NCI-H345 (cell line): ENCODE measurements around the gene SNCA.

ENCODE experiments used
- DNase-seq: peaks from one replicate; lab custom pipeline; 2025; lab: John Stamatoyannopoulos, UW

SNCA gene

GRCh38 chr4:89754531-89754930 is 82.4 kb downstream of the SNCA start:
- no peak for DNase-seq

- no peak for DNase-seq
Observed at GRCh38 chr4:89753601-89754066, 83.3 kb downstream of the SNCA start.

DNA sequence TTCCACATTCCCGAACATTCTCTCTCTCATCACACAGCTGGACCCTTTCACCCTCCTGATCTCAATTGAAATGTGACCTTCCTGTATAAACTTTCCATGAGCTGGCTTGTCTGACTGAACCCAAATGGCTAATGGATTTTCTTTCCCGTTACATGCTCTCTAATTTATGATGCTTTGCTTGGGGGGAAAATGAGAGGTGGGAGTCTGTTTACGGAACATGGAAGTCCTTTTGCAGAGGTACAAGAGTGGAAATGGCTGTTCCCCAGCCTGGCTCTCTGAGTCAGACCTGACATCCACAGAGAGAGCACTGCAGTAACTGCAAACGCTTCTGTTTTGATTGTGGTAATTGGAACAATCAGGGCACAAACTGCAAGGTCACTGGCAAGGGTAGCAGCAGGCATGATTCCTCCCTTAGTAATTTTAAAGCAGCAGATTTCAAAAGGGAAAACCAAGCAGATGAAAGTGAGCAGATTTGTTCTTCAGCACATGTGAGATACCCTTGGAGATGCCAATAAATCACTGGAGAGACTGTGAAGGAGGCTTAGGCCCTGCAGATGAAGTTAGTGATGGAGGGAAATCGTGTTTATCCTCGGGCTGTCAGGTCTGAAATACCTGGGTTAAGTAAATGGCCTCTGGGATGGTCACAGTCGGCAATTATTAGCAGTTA is 83.9 kb downstream of the SNCA start:
- no peak for DNase-seq

DNA sequence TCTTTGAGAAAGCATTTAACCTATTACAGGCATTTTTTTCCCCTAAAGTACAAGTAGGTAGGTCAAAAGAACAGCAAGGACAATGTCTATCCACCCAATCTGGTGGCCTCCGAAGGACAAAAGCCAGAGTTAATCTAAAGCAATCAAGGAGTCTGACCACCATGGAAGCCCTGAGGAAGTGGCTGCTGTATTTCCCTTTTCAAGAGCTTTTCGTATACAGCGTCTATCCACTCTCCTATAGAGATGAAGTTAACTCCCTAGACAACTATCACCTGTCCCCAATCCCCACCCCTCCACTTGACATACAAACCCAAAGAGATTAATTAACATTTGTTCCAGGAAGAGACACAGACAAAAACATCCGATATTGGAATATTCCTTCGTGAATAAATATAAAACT is 85.5 kb downstream of the SNCA start:
- DNase-seq, result no peak

- DNase-seq, result no peak
Observed at GRCh38 chr4:89746377-89746776, 90.6 kb downstream of the SNCA start.

DNA sequence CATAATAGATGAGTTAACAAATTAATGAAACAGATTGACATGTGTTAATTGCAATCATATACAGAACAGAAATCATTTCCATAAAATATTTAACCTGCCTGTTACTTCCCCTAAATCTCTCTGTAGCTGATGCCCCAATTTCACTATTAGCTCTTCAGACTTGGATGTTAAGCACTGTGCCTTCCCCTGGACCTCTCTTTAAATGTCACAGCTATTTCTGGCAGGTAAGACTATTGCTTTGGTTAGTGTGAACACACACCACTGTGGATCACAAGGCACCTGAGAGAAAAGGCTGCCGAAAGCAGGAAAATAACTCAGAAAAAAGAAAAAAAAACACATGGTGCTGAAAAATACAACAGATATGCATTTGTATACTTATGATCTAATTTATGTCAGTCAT is 91.3 kb downstream of the SNCA start:
- DNase-seq, result no peak

GRCh38 chr4:89744914-89745313 is 92.0 kb downstream of the SNCA start:
- no peak for DNase-seq

- DNase-seq, result no peak
Observed at GRCh38 chr4:89741768-89742167, 95.2 kb downstream of the SNCA start.

GRCh38 chr4:89739311-89739988 is 97.5 kb downstream of the SNCA start:
- no peak for DNase-seq

DNA sequence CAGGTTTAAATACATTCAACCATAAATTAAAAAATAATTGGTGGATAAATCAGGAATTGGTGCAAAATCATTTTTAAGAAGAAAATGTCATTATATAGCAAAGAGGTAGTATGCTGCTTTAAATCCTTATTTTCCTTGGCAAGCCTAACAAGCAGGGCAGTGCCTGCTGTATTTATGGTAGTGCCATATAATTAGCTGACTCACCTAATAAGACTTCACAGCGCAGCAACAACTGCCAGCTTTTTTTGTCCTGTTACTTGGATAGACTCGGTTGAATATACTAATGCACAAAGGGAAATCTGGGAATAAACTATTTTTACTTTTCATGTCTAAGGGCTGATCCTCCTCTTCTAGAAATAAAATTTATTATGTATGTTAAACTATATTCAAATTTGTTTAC is 99.1 kb downstream of the SNCA start:
- no peak for DNase-seq

- no peak for DNase-seq
Observed at GRCh38 chr4:89733946-89734345, 103.0 kb downstream of the SNCA start.

GRCh38 chr4:89727238-89727637 is 109.7 kb downstream of the SNCA start:
- no peak for DNase-seq

GRCh38 chr4:89725268-89725667 is 111.7 kb downstream of the SNCA start:
- DNase-seq, result no peak

DNA sequence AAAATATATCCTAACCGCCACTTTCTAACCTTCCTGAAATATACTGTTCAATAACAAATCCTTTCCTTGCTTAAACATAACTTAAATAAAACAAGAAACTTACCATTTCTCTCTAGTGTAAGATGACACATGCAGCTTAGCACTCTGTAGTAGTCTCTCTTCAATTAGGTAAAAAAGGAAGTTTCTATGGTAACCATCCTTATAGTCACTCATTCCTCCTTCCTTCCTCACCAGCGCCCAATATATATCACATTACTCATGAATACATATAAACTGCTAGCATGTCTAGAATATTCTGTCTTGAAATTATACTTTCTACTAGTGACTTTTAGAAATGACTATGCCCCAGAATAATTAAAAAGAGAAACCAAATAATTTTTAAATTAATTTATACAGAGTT is 112.2 kb downstream of the SNCA start:
- no peak for DNase-seq

- DNase-seq, result no peak
Observed at GRCh38 chr4:89723096-89723495, 113.9 kb downstream of the SNCA start.

GRCh38 chr4:89722517-89722916 is 114.4 kb downstream of the SNCA start:
- DNase-seq, result no peak

- no peak for DNase-seq
Observed at GRCh38 chr4:89720981-89721380, 116.0 kb downstream of the SNCA start.

DNA sequence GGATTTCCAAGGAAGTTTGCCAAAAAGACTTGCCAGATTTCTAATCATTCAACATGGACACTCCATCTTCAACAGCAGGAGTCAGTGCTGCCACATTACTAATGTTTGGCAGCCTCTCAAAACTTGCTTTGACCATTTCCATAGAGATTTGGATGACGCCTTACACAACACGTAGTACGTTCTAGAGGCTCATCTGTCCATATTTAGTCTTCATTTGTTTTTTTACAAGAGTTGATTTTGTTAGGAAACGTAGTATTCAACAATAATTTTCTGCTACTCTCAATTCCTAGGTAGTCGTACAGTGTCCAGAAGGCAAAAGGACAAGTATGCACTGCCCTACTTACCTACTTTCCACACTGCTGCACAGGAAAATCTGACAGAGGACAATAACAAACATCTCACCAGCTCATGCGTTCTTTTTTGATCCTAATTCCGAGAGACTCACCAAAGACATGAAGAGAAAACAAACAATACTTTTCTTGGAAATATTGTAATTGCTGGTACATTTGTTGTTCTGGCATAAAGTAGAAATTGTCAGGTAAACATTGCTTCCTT is 117.3 kb downstream of the SNCA start:
- no peak for DNase-seq

DNA sequence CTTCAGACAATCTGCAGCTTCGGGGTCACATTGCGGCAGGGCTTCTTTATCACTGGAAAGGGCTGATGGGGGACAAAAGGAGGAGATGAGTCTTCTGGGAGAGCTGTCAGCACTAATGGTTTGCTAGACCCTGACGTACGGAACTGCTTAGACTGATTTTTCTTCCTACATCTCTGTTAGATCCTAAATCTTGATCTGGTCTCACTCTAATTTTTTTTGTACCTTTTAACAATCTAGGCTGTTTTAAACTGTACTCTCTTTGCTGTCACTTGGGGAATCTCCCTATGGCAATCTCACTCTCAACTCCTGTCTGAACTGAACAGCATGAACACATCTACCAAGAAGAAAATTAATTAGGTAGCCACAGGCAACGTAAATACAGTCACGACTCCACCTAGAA is 120.1 kb downstream of the SNCA start:
- DNase-seq, result no peak

GRCh38 chr4:89715631-89716030 is 121.3 kb downstream of the SNCA start:
- DNase-seq, result no peak

- DNase-seq, result no peak
Observed at GRCh38 chr4:89712827-89713226, 124.1 kb downstream of the SNCA start.

DNA sequence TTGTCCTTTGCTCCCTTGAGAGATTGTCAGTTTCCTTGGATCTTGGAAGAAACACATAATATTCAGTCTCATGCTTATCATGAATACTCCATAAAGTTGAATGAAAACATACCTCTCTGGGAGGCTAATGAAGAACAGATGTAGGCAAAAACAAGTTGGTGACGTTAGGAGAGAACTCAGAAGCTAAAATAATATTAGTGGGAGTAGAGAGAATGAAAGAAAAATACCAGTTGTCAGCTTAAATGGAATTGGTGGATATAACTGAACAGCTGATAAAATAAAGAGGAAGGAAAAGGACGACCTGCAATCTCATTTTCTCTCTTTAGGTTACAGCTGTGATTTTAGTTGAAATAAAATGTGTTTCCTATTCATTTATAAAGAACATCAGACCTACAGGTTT is 124.8 kb downstream of the SNCA start:
- DNase-seq, result no peak

GRCh38 chr4:89708903-89709421 is 128.0 kb downstream of the SNCA start:
- DNase-seq, result no peak
